Measurements from ENCODE around the gene IGFBPL1. TPM values are rescaled to one million over a fixed set of nuclear protein-coding genes. Genes with fewer than 3 reads are reported as not detected.

The IGFBPL1 gene
- total and polyA plus RNA-seq, 2 of the 13 experiments (the other 11 are each of a cell fraction or from before 2014, with no cell fraction given), result 0.24 TPM; not detected in 1

- ATAC-seq (no peak), FAIRE-seq (no peak)
Observed at GRCh38 chr9:38416461-38416860, 7.8 kb downstream of the IGFBPL1 start.

More at GRCh38 chr9:38416461-38416860, 7.8 kb downstream of the IGFBPL1 start:
- no TSS peak for BruUV-seq (replicated peaks)
- H3K79me2 ChIP-seq (ENCODE audit: insufficient read depth, low read length), result no peaks in the 10 kb centered on the region
- no peak overlapping the region for H3K27ac ChIP-seq (ENCODE audit: extremely low read length, insufficient read depth, low read length)
- H3K9ac ChIP-seq (ENCODE audit: insufficient read depth, low read depth, low read length), result no peak overlapping the region
- no peak for DNase-seq (ENCODE audit: low spot score)
- H3K4me2 ChIP-seq (ENCODE audit: low read depth, low read length), result no peak overlapping the region
- H3K36me3 ChIP-seq (replicated peaks in 1 of 2; ENCODE audit: control insufficient read depth in 1 of 2, insufficient read depth in 2 of 2, low read length in 2 of 2), result no peaks in the 10 kb centered on the region
- WGBS (ENCODE audit: low lambda C conversion rate), result 1% methylated on average over 4 of the region's 4 CpGs
- H3K4me3 ChIP-seq (replicated peaks in 1 of 3; ENCODE audit: insufficient read depth in 1 of 3, low read depth in 2 of 3, low read length in 3 of 3), result no peak overlapping the region
- no peaks in the 10 kb centered on the region for H4K20me1 ChIP-seq (ENCODE audit: insufficient read depth, low read length)
- ChIA-PET CTCF (ENCODE audit: low intra/inter-chr PET ratio, low total read pairs) (interaction anchor here (1.0 kb wide), 1 partner anchor 226 kb away, joined by 3 read pairs; no protein-coding TSS in a partner anchor), POLR2A (no interaction called here)
- peaks cover 6% of the 10 kb centered on the region; the same call in 1 of the 2 replicates for H3K4me1 ChIP-seq (ENCODE audit: insufficient read depth, low read length)
- intact Hi-C loops (cut with micrococcal nuclease; ENCODE audit: unreplicated experiment), result loop anchor here (5.0 kb wide), 1 partner anchor 256 kb away; no protein-coding TSS in a partner anchor
- H3K9me3 ChIP-seq (ENCODE audit: low read length), result no peaks in the 10 kb centered on the region
- H3K27me3 ChIP-seq (ENCODE audit: control insufficient read depth in 1 of 2, insufficient read depth in 2 of 2, low read length in 2 of 2), result peaks cover 8 to 48% of the 10 kb centered on the region in 2 experiments
- in situ Hi-C loops (cut with HindIII; ENCODE audit: extremely low pct_ligation_motif_present, low pct_unique_long_range_greater_than_20kb), result no loop called here
- no peak overlapping the region for H2AFZ ChIP-seq (ENCODE audit: low read length)
- TF ChIP-seq, protein P1, sequence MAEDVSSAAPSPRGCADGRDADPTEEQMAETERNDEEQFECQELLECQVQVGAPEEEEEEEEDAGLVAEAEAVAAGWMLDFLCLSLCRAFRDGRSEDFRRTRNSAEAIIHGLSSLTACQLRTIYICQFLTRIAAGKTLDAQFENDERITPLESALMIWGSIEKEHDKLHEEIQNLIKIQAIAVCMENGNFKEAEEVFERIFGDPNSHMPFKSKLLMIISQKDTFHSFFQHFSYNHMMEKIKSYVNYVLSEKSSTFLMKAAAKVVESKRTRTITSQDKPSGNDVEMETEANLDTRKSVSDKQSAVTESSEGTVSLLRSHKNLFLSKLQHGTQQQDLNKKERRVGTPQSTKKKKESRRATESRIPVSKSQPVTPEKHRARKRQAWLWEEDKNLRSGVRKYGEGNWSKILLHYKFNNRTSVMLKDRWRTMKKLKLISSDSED (CRISPR knock-in tag; IDR thresholded peaks at IDR 0.05), result no peak
- TF ChIP-seq TFE3 (CRISPR knock-in tag; IDR thresholded peaks at IDR 0.05) (no peak), ZNF33B (CRISPR knock-in tag; IDR thresholded peaks at IDR 0.05) (no peak), MAX (IDR thresholded peaks at IDR 0.05) (no peak), SKIL (CRISPR knock-in tag; IDR thresholded peaks at IDR 0.05; ENCODE audit: borderline replicate concordance) (no peak), DR1 (CRISPR knock-in tag; IDR thresholded peaks at IDR 0.05) (no peak), ZNF572 (CRISPR knock-in tag; IDR thresholded peaks at IDR 0.05) (no peak)

Measured in HepG2 (cell line).